Esophagus muscularis mucosa (tissue), 4 donors: Measurements from ENCODE around the gene LSM2. TPM values are rescaled to one million over a fixed set of nuclear protein-coding genes. Genes with fewer than 3 reads are reported as not detected.

Experiments used
- DNase-seq: peaks from one replicate; pipeline ENCODE4 v3.0.0-alpha.2; 2017; ENCODE audit errors: extremely low spot score
- H3K27ac ChIP-seq, 4 donors: fragments of 200-600 bp; sonication (generic); replicated peaks in 1 of 4; 1 replicate in 3 of 4; 2 replicates in 1 of 4; pipeline ENCODE4 v1.5.1; 2016 to 2019; ENCODE audit warnings: mild to moderate bottlenecking in 1 of 4
- H3K27me3 ChIP-seq, 4 donors: fragments of 200-600 bp; sonication (generic); one replicate each; pipeline versions ENCODE4 v1.5.1 to v1.6.0; 2016 to 2019
- H3K36me3 ChIP-seq, 4 donors: fragments of 200-600 bp; sonication (generic); one replicate each; pipeline ENCODE4 v1.5.1; 2016 to 2019
- H3K4me1 ChIP-seq, 4 donors: fragments of 200-600 bp; sonication (generic); one replicate each; pipeline ENCODE4 v1.5.1; 2016 to 2019
- H3K4me3 ChIP-seq, 4 donors: fragments of 200-600 bp; sonication (generic); 1 replicate in 2 of 4; 2 replicates in 2 of 4; pipeline ENCODE4 v1.5.1; 2016 to 2019; ENCODE audit warnings: mild to moderate bottlenecking in 4 of 4, moderate library complexity in 1 of 4
- H3K9me3 ChIP-seq, 4 donors: fragments of 200-600 bp; sonication (generic); 1 replicate in 3 of 4; 2 replicates in 1 of 4; pipeline ENCODE4 v1.5.1; 2016 to 2019
- EP300 ChIP-seq: sonication (generic); formaldehyde crosslinking; IDR thresholded peaks from one replicate; pipeline ENCODE4 v1.6.1; 2017; ENCODE audit warnings: antibody characterized with exemption
- POLR2A ChIP-seq: fragments of 450-650 bp; IDR thresholded peaks from one replicate; pipeline ENCODE4 v1.6.1; 2017; ENCODE audit warnings: antibody characterized with exemption, moderate library complexity, mild to moderate bottlenecking, low read depth
- POLR2AphosphoS5 ChIP-seq, 2 donors: sonication (generic); formaldehyde crosslinking; IDR thresholded peaks; one replicate each; pipeline ENCODE4 v1.6.1; 2017; ENCODE audit warnings: antibody characterized with exemption in 2 of 2
- WGBS: methylation state at CpG from one replicate; pipeline ENCODE4 v1.1.5; 2018; 5-methylcytosine and 5-hydroxymethylcytosine counted together
- intact Hi-C: fragments of 100-400 bp; cut with DNase I; formaldehyde crosslinking; loops from one replicate; pipeline ENCODE4 v1.15.1; 2023
- total RNA-seq, 4 donors: library from RNA; depleted of rRNA; stranded (reverse); fragments of >200 nt; gene quantifications; one replicate each; pipeline versions ENCODE4 v1.1.0 to v1.2.1, GENCODE V29; 2016
- TF ChIP-seq, protein P1 (sequence below), 3 experiments: fragments of 200-600 bp in 2 of 3; fragments of 450-650 bp in 1 of 3; sonication (generic) in 2 of 3; IDR thresholded peaks; one replicate each; pipeline ENCODE4 v1.5.1; 2017 to 2019; ENCODE audit warnings: antibody characterized with exemption in 3 of 3, mild to moderate bottlenecking in 2 of 3, moderate library complexity in 1 of 3

Gene LSM2
- total RNA-seq, 4 donors from 2014 or later, result 24.2 to 41.5 (median 32.9) TPM

DNA sequence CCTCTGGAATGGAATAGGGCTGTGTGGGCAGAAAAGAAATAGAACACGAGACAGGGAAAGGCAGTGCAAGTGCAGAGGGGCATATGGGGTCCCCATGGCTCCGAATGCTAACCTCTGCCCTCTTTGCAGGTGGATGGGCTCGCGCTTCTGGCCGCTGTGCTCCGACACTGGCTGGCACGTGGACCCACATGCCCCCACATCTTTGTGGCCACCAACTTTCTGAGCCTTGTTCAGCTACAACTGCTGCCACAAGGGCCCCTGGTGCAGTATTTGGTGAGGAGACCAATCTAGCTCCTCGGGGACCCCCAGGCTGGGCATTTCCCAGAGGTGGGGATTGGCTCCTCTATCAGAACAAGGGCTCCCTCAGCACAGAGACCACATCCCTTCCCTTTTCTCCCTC is 45.4 kb downstream of the LSM2 start:
- H3K27me3 ChIP-seq, result peaks cover 0 to 2% (median 0%) of the 10 kb centered on the region in 4 donors
- no peak overlapping the region for H3K27ac ChIP-seq
- TF ChIP-seq POLR2AphosphoS5 (IDR thresholded peaks at IDR 0.05) (no peak), EP300 (no peak), POLR2A (no peak)
- TF ChIP-seq, protein P1, sequence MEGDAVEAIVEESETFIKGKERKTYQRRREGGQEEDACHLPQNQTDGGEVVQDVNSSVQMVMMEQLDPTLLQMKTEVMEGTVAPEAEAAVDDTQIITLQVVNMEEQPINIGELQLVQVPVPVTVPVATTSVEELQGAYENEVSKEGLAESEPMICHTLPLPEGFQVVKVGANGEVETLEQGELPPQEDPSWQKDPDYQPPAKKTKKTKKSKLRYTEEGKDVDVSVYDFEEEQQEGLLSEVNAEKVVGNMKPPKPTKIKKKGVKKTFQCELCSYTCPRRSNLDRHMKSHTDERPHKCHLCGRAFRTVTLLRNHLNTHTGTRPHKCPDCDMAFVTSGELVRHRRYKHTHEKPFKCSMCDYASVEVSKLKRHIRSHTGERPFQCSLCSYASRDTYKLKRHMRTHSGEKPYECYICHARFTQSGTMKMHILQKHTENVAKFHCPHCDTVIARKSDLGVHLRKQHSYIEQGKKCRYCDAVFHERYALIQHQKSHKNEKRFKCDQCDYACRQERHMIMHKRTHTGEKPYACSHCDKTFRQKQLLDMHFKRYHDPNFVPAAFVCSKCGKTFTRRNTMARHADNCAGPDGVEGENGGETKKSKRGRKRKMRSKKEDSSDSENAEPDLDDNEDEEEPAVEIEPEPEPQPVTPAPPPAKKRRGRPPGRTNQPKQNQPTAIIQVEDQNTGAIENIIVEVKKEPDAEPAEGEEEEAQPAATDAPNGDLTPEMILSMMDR (IDR thresholded peaks at IDR 0.05), result no peak
- intact Hi-C loops, result no loop called here
- DNase-seq, result no peak
- peaks cover 4 to 21% (median 16%) of the 10 kb centered on the region in 4 donors for H3K4me1 ChIP-seq
- H3K9me3 ChIP-seq, result no peaks in the 10 kb centered on the region
- WGBS, result 95% methylated on average over 8 of the region's 8 CpGs
- H3K4me3 ChIP-seq, result no peak overlapping the region
- H3K36me3 ChIP-seq, result peaks cover 0 to 5% (median 0%) of the 10 kb centered on the region in 4 donors

DNA sequence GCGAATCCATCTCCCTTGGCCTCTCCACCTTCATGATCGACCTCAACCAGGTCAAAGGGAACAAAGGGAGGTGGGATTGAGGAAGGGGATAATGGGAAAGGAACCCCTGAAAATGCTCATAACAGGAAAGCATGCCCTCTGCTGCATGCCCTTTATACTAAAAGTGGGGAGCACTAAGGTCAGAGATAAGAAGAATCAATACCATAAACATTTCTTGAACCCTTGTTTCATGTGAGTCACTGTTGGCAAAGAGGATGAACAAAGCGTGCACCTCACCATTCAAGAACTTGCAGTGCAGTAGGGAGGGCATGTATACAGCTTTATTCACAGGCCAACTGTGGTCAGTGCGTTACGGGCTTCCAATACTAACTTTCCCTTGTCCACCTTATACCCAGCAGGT is 46.0 kb downstream of the LSM2 start:
- Histone ChIP-seq H3K27me3 (no peaks in the 10 kb centered on the region), H3K9me3 (no peaks in the 10 kb centered on the region), H3K4me1 (peaks cover 4 to 15% (median 11%) of the 10 kb centered on the region in 4 donors), H3K4me3 (no peak overlapping the region), H3K27ac (no peak overlapping the region), H3K36me3 (peaks cover 0 to 5% (median 0%) of the 10 kb centered on the region in 4 donors)
- DNase-seq, result no peak
- intact Hi-C loops, result no loop called here
- WGBS, result 91% methylated on average over 5 of the region's 5 CpGs
- TF ChIP-seq POLR2A (no peak), EP300 (no peak), POLR2AphosphoS5 (IDR thresholded peaks at IDR 0.05) (no peak)
- TF ChIP-seq, protein P1 (IDR thresholded peaks at IDR 0.05), result no peak

DNA sequence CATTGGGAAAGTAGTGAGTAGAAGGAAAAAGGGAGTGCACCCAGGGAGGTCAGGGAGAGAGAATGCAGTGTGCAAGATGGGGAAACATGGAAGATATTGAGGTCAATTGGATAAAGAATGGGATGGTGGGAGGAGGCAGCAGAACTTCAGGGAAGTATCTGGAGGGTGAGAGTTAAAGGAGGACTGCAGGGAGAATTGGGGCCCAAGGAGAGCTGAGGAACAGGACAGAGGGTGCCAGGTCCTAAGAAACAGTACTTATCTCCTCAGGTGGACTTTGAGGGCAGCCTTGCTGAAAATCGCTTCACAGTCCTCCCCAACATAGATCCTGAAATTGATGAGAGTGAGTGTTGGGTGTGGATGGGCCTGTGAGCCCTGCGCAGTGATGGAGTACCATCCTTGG is 48.5 kb downstream of the LSM2 start:
- TF ChIP-seq, protein P1 (IDR thresholded peaks at IDR 0.05), result no peak
- TF ChIP-seq POLR2AphosphoS5 (IDR thresholded peaks at IDR 0.05) (no peak), POLR2A (no peak), EP300 (no peak)
- Histone ChIP-seq H3K9me3 (no peaks in the 10 kb centered on the region), H3K4me3 (no peak overlapping the region), H3K27me3 (no peaks in the 10 kb centered on the region), H3K4me1 (peaks cover under 1 to 5% (median 2%) of the 10 kb centered on the region in 4 donors), H3K27ac (no peak overlapping the region), H3K36me3 (peaks cover 0 to 5% (median 0%) of the 10 kb centered on the region in 4 donors)
- 100% methylated on average over 2 of the region's 2 CpGs for WGBS
- intact Hi-C loops, result no loop called here
- DNase-seq, result no peak

DNA sequence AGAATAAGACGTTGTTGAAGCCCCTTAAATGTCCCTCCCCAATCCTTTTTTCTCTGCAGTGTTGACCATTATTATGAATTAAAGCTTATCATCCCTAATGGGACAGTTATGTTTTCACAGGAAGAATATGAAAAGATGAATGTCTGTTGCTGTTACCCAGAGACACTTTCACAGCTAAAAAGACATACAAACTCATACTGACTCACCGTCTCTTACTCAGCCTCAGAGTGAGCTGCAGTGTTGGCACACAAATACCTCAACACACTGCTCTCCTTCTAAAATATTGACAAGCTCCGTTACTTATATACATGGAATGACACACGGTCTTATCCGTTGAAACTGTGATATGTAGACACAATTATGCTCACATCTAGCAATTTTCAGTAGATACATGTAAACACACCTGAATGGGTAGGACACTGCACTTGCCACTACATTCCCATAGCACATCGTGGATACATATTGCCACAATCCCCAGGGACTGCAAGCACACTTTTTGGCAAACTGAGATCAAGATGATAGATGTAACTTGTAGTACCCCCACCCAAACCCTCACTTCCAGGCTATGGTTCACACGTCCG is 53.9 kb downstream of the LSM2 start:
- intact Hi-C loops, result no loop called here
- no peak for DNase-seq
- H3K36me3 ChIP-seq, result no peaks in the 10 kb centered on the region
- 75% methylated on average over 8 of the region's 8 CpGs for WGBS
- H3K27me3 ChIP-seq, result no peaks in the 10 kb centered on the region
- H3K4me1 ChIP-seq, result peaks cover 0 to 3% (median under 1%) of the 10 kb centered on the region in 4 donors
- TF ChIP-seq EP300 (no peak), POLR2A (no peak), POLR2AphosphoS5 (IDR thresholded peaks at IDR 0.05) (no peak)
- TF ChIP-seq, protein P1 (IDR thresholded peaks at IDR 0.05), result no peak
- H3K9me3 ChIP-seq, result no peaks in the 10 kb centered on the region
- H3K27ac ChIP-seq, result no peak overlapping the region
- H3K4me3 ChIP-seq, result no peak overlapping the region
